ENCODE measurements around the gene DSP. TPM values are rescaled to one million over a fixed set of nuclear protein-coding genes. Genes with fewer than 3 reads are reported as not detected.
A peak's percentile ranks its signal among the peaks of the same experiment; 100 is the strongest.

DSP gene
- total and polyA plus RNA-seq, 2 of the 13 experiments (the other 11 are each of a cell fraction or from before 2014, with no cell fraction given), result 89.8 to 117 TPM

DNA sequence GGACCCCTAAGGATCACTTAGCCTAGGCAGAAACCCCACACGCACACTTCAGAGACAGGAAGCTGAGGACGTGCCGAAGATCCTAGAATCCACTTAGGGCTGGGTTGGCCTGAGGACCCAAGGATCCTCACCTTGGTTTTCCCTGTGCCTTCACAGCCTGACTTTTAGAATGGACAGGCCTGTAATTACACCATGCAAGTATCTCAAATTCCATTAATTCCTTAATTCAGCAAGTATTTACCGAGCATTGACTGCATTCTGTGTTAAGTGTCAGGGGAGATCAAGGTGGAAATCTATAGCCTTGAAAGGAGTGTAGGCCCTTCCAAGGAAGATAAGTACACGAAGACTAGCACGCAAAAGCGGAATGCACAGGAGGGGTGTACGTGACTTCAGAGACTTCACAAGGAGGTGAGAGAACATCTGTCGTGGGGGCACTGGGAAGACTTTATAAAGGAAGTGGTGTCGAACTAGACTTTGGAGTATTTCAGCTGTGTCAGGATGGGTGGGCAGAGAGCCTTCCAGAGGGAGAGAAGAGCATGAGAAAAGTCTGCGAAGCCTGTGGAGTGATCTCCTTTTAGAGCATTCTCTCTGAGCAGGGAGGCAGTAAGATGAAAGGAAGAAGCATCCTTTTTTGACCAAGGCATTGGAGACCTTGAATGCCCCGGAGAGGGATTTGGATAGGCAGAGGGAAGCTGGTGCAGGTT, 4.0 kb downstream of the DSP start (continued):
- TF ChIP-seq ZNF205 (CRISPR knock-in tag; IDR thresholded peaks at IDR 0.05) (no peak), ZNF3 (CRISPR knock-in tag; IDR thresholded peaks at IDR 0.05) (no peak), FOSL2 (CRISPR knock-in tag; IDR thresholded peaks at IDR 0.05) (no peak), ZNF747 (CRISPR knock-in tag; IDR thresholded peaks at IDR 0.05; ENCODE audit: borderline replicate concordance) (no peak), ZKSCAN8 (CRISPR knock-in tag; IDR thresholded peaks at IDR 0.05; ENCODE audit: borderline replicate concordance) (no peak), SMC3 (IDR thresholded peaks at IDR 0.05; ENCODE audit: low read length) (no peak)
- TF ChIP-seq, protein P1, sequence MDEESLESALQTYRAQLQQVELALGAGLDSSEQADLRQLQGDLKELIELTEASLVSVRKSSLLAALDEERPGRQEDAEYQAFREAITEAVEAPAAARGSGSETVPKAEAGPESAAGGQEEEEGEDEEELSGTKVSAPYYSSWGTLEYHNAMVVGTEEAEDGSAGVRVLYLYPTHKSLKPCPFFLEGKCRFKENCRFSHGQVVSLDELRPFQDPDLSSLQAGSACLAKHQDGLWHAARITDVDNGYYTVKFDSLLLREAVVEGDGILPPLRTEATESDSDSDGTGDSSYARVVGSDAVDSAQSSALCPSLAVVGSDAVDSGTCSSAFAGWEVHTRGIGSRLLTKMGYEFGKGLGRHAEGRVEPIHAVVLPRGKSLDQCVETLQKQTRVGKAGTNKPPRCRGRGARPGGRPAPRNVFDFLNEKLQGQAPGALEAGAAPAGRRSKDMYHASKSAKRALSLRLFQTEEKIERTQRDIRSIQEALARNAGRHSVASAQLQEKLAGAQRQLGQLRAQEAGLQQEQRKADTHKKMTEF (CRISPR knock-in tag; IDR thresholded peaks at IDR 0.05), result 0 out of 2 replicates have a peak, but pooled peaks have one; percentile 7
- TF ChIP-seq, protein P2, sequence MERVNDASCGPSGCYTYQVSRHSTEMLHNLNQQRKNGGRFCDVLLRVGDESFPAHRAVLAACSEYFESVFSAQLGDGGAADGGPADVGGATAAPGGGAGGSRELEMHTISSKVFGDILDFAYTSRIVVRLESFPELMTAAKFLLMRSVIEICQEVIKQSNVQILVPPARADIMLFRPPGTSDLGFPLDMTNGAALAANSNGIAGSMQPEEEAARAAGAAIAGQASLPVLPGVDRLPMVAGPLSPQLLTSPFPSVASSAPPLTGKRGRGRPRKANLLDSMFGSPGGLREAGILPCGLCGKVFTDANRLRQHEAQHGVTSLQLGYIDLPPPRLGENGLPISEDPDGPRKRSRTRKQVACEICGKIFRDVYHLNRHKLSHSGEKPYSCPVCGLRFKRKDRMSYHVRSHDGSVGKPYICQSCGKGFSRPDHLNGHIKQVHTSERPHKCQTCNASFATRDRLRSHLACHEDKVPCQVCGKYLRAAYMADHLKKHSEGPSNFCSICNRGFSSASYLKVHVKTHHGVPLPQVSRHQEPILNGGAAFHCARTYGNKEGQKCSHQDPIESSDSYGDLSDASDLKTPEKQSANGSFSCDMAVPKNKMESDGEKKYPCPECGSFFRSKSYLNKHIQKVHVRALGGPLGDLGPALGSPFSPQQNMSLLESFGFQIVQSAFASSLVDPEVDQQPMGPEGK (CRISPR knock-in tag; IDR thresholded peaks at IDR 0.05), result 0 out of 2 replicates have a peak, but pooled peaks have one; percentile 10
- TF ChIP-seq, protein P3, sequence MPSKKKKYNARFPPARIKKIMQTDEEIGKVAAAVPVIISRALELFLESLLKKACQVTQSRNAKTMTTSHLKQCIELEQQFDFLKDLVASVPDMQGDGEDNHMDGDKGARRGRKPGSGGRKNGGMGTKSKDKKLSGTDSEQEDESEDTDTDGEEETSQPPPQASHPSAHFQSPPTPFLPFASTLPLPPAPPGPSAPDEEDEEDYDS (CRISPR knock-in tag; IDR thresholded peaks at IDR 0.05), result no peak
- TF ChIP-seq, protein P4, sequence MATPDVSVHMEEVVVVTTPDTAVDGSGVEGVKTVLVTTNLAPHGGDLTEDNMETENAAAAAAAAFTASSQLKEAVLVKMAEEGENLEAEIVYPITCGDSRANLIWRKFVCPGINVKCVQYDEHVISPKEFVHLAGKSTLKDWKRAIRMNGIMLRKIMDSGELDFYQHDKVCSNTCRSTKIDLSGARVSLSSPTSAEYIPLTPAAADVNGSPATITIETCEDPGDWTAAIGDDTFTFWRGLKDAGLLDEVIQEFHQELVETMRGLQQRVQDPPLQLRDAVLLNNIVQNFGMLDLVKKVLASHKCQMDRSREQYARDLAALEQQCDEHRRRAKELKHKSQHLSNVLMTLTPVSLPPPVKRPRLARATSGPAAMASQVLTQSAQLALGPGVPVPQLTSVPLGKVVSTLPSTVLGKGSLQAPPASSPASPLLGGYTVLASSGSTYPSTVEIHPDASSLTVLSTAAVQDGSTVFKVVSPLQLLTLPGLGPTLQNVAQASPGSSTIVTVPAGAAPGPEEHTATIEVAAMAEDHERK (CRISPR knock-in tag; IDR thresholded peaks at IDR 0.05; ENCODE audit: low read depth), result no peak
